HG02981 (cell line): ENCODE results near the gene C1QA.

ENCODE experiments used
- ATAC-seq: cut with Tn5 transposase; IDR thresholded peaks from one replicate; pipeline ENCODE4 v1.9.1; 2021; ENCODE audit warnings: mild to moderate bottlenecking, moderate library complexity; ENCODE audit not compliant: unreplicated experiment

C1QA gene

GRCh38 chr1:22636353-22636752 lies at the start of gene C1QA:
Gene C1QA (plus strand): TSS chr1:22636628. CDS start chr1:22637617, 989 bp downstream.
- no peak for ATAC-seq

DNA sequence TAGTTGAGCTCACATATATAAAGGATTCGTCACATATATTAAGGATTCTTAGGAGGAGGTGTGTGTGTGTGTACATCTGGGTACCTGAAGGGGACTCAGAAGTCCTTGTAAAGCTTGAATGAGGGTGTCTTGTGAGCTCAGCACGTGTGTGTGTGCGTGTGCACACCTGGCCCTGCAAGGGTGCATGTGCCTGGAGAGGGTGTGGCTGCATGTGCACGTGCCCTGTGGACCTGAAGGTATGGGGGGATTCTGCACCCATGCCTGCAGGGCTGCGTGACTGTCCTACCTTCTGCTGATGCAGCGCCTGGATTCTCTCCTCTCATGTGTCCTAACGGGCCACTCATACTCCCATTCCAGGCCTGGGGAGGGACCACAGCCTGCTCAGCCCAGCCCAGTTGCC lies 49.2 kb upstream of the C1QA start:
- ATAC-seq, result no peak

DNA sequence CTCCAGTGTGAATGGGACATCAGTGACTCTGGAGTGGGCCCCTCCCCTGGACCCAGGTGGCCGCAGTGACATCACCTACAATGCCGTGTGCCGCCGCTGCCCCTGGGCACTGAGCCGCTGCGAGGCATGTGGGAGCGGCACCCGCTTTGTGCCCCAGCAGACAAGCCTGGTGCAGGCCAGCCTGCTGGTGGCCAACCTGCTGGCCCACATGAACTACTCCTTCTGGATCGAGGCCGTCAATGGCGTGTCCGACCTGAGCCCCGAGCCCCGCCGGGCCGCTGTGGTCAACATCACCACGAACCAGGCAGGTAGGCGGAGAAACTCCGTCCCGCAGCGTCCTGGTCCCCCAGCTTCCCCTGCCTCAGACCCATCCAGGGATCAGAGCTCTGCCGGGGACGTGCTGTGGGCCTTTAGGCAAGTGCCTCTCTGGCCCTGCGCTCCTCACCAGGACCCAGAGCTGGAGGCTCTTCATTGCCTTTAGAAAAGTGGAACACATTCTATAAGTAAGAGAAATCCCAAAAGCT lies 47.5 kb upstream of the C1QA start:
- no peak for ATAC-seq

DNA sequence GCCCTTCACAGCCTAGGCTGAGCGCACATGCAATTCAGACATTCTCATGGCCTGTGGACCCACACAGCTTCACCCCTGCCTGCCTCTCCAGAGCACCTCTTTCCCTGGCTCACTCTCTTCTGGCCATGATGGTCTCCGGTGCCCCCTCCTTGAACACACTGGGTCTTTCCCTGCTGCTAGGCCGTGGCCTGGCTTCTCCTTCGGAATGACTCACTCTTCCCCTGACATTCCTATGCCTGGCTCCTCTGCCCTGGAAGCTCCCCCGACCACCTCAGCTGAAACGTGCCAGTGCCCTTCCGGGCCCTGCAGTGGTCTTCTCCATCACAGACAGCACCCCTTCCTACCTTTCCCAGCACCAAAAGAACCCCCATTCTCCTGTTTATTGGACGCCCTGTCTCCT lies 44.9 kb upstream of the C1QA start:
- ATAC-seq, result no peak

- no peak for ATAC-seq
Measured at GRCh38 chr1:22592051-22592450, 44.4 kb upstream of the C1QA start.

GRCh38 chr1:22592919-22593790 lies 43.3 kb upstream of the C1QA start:
- ATAC-seq, result no peak

DNA sequence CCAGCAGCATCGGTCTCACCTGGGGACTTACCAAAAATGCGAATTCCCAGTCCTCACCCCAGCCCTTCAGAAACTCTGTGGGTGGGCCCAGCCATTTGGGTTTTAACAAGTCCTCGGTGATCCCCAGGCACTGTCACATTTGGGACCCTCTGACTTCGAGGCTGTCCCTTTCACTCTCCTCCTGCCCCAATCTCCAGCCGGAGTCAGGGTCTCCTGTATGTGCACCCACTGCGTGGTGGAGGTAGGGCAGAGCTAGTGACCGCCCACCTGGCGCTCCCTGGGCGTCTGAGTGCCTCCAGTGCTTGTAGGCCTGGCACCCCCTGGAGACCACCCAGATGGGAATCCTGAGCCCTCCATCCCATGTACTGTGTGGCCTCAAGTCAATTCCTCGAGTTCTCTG lies 42.0 kb upstream of the C1QA start:
- no peak for ATAC-seq

GRCh38 chr1:22595108-22595507 lies 41.3 kb upstream of the C1QA start:
- ATAC-seq, result no peak

GRCh38 chr1:22597301-22597965 lies 39.0 kb upstream of the C1QA start:
- ATAC-seq, result no peak

- no peak for ATAC-seq
Measured at GRCh38 chr1:22597996-22598395, 38.4 kb upstream of the C1QA start.

DNA sequence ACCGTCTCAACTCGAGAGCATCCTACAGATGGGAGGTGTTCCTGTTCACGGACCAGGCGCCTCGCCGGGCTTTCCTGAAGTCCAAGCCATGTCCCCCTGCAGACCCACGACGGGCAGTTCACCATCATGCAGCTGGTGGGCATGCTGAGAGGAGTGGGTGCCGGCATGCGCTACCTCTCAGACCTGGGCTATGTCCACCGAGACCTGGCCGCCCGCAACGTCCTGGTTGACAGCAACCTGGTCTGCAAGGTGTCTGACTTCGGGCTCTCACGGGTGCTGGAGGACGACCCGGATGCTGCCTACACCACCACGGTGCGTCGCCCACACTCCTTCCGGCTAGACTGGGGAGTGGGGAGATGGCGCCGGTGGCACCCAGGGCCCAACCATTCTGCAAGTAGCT lies 37.7 kb upstream of the C1QA start:
- no peak for ATAC-seq

GRCh38 chr1:22600071-22600816 lies 36.2 kb upstream of the C1QA start:
- ATAC-seq, result no peak

DNA sequence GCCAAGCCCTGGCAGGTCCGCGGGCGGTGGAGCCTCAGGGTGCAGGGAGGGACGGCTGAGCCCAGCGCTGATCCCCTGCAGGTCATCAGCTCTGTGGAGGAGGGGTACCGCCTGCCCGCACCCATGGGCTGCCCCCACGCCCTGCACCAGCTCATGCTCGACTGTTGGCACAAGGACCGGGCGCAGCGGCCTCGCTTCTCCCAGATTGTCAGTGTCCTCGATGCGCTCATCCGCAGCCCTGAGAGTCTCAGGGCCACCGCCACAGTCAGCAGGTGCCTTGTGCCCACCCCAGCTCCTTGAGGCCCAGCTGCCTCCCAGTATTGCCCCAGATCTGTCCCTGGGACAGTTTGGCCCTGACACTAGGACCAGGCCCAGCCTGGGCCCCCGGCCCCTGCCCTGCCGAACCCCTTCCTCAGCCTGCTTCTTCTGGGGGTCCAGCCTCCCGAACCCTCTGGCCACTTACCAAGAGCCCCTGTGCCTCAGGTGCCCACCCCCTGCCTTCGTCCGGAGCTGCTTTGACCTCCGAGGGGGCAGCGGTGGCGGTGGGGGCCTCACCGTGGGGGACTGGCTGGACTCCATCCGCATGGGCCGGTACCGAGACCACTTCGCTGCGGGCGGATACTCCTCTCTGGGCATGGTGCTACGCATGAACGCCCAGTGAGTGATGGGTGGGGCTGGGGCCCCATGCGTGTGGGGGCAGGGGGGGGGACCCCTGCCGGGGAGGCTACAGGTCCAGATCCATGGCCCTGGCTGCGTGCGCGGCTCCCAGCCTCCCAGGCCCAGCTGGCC lies 35.4 kb upstream of the C1QA start:
- ATAC-seq, result no peak

GRCh38 chr1:22601610-22602009 lies 34.8 kb upstream of the C1QA start:
- no peak for ATAC-seq

- ATAC-seq, result no peak
Measured at GRCh38 chr1:22602060-22602740, 34.2 kb upstream of the C1QA start.

DNA sequence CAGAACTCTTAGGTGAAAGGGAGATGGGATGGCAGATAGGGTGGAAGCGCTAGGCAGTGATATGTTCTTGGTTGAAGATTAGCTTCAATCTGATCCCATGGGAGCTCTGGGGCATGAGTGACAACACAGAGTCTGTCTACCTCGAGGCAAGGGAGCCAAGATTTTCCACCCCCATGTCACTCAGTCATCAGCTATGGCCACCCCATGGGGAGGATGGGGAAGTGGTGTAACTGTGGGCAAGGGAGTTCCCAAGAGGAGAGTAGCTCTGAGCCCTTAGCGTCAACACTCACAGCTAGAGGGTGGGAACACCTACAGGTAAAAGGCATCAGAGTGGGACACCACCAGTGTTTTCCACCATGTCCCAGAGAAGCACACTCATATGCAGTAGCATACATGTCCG lies 30.3 kb upstream of the C1QA start:
- no peak for ATAC-seq

GRCh38 chr1:22607154-22607553 lies 29.3 kb upstream of the C1QA start:
- no peak for ATAC-seq

GRCh38 chr1:22608361-22608760 lies 28.1 kb upstream of the C1QA start:
- no peak for ATAC-seq

DNA sequence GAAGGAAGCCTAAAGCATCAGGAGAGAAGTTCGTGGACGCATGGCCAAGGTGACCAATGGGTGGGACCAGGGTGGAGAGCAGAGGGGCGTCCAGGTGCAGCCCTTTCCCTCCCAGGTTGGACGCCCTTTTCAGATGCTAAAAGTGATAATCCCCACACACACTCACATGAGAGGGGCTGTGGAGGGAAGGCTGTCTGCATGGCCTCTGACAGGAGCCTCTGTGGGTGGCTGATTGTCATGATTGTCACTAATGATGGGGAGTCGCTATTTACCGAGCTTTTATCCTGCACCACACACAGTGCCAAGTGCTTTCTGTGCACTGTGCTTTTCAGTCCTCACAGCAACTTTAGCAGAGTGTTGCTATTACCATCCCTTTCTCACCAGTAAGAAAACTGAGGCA lies 27.1 kb upstream of the C1QA start:
- ATAC-seq, result no peak

DNA sequence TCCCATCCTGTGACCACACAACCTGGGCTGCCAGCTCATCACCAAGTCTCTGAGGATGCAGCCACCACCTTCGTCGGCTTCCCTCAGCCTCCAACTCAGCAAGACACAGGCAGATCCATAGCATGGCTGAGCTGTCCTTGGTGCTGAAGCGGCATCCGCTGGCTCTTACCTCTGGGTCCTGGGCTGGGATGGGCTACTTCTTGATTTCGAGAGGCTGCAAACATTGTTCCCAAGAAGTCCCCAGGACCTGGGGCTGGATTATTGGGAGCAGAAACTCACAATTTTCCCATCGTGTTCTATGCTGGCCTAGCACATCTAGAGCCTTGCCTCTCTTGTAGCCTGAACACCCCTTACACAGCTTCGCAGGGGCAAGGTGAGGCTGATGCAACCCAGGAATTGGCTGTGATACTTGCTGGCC lies 24.9 kb upstream of the C1QA start:
- ATAC-seq, result no peak
